DOHH2 (cell line): ENCODE measurements around the gene AKIP1.

Experiments
- H3F3A ChIP-seq: fragments of 200-600 bp; sonication (generic), shearing (Covaris generic); 2 replicates; pipeline ENCODE4 v1.6.0; 2016; ENCODE audit warnings: antibody characterized with exemption, mild to moderate bottlenecking; ENCODE audit not compliant: control insufficient read depth, insufficient read depth
- H3K27ac ChIP-seq: fragments of 200-600 bp; sonication (generic); 2 replicates; pipeline ENCODE4 v1.5.1; 2014; ENCODE audit warnings: low read depth, mild to moderate bottlenecking, low read length, moderate library complexity
- H3K27me3 ChIP-seq: fragments of 200-600 bp; sonication (generic); 2 replicates; pipeline ENCODE4 v1.6.1; 2014; ENCODE audit warnings: mild to moderate bottlenecking, low read length, mixed read lengths; ENCODE audit not compliant: control insufficient read depth
- H3K36me3 ChIP-seq: fragments of 200-600 bp; sonication (generic); 2 replicates; pipeline ENCODE4 v1.6.1; 2014; ENCODE audit warnings: mild to moderate bottlenecking, low read length, moderate library complexity, mixed read lengths; ENCODE audit not compliant: control insufficient read depth
- H3K4me1 ChIP-seq: fragments of 200-600 bp; sonication (generic); 2 replicates; pipeline ENCODE4 v1.6.1; 2014; ENCODE audit warnings: mild to moderate bottlenecking, low read length, mixed read lengths; ENCODE audit not compliant: control insufficient read depth
- H3K4me2 ChIP-seq: fragments of 200-600 bp; sonication (generic); 2 replicates; pipeline ENCODE4 v1.6.0; 2014; ENCODE audit warnings: mild to moderate bottlenecking, low read length, moderate library complexity
- H3K4me3 ChIP-seq: fragments of 200-600 bp; sonication (generic); 2 replicates; pipeline ENCODE4 v1.5.1; 2014; ENCODE audit warnings: mild to moderate bottlenecking, low read length, mixed read lengths
- H3K79me2 ChIP-seq: fragments of 200-600 bp; sonication (generic); 2 replicates; pipeline ENCODE4 v1.6.1; 2014; ENCODE audit warnings: mild to moderate bottlenecking, low read length, mixed read lengths; ENCODE audit not compliant: control insufficient read depth
- H3K9me2 ChIP-seq: fragments of 200-600 bp; sonication (generic); replicated peaks from 2 replicates; pipeline ENCODE4 v1.6.1; 2014; ENCODE audit warnings: mild to moderate bottlenecking, low read length, mixed read lengths; ENCODE audit not compliant: control insufficient read depth
- H3K9me3 ChIP-seq: fragments of 200-600 bp; sonication (generic); 2 replicates; pipeline ENCODE4 v1.6.1; 2014; ENCODE audit warnings: antibody characterized with exemption, low read length, mixed read lengths; ENCODE audit not compliant: control insufficient read depth, insufficient read depth
- H4K20me1 ChIP-seq: fragments of 200-600 bp; sonication (generic); 2 replicates; pipeline ENCODE4 v1.6.0; 2014; ENCODE audit warnings: low read depth, mild to moderate bottlenecking, antibody characterized with exemption, low read length, moderate library complexity; ENCODE audit not compliant: control insufficient read depth, insufficient read depth
- EZH2phosphoT487 ChIP-seq: fragments of 200-600 bp; sonication (generic); IDR thresholded peaks from 2 replicates; pipeline ENCODE4 v1.6.1; 2017; ENCODE audit warnings: borderline replicate concordance, mild to moderate bottlenecking, antibody characterized with exemption, low read length, moderate library complexity, mixed read lengths
- TF ChIP-seq, protein P1 (sequence below): fragments of 200-600 bp; sonication (generic); IDR thresholded peaks from one replicate; pipeline ENCODE4 v1.5.1; 2014; ENCODE audit warnings: antibody characterized with exemption, mild to moderate bottlenecking, low read depth, low read length; ENCODE audit not compliant: poor library complexity, severe bottlenecking

AKIP1 gene

GRCh38 chr11:8871171-8871775, 39.7 kb upstream of the AKIP1 start:
- no peak for TF ChIP-seq EZH2phosphoT487
- TF ChIP-seq, protein P1, sequence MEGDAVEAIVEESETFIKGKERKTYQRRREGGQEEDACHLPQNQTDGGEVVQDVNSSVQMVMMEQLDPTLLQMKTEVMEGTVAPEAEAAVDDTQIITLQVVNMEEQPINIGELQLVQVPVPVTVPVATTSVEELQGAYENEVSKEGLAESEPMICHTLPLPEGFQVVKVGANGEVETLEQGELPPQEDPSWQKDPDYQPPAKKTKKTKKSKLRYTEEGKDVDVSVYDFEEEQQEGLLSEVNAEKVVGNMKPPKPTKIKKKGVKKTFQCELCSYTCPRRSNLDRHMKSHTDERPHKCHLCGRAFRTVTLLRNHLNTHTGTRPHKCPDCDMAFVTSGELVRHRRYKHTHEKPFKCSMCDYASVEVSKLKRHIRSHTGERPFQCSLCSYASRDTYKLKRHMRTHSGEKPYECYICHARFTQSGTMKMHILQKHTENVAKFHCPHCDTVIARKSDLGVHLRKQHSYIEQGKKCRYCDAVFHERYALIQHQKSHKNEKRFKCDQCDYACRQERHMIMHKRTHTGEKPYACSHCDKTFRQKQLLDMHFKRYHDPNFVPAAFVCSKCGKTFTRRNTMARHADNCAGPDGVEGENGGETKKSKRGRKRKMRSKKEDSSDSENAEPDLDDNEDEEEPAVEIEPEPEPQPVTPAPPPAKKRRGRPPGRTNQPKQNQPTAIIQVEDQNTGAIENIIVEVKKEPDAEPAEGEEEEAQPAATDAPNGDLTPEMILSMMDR, result no peak
- H4K20me1 ChIP-seq, result no peaks in the 10 kb centered on the region
- 0 out of 2 replicates have a peak overlapping the region, but pooled peaks have one; percentile 36 for H3K4me3 ChIP-seq
- no peak overlapping the region for H3K27ac ChIP-seq
- peaks cover 10% of the 10 kb centered on the region for H3K4me1 ChIP-seq
- peaks cover 31% of the 10 kb centered on the region for H3K27me3 ChIP-seq
- H3F3A ChIP-seq, result no peaks in the 10 kb centered on the region
- H3K9me3 ChIP-seq, result no peaks in the 10 kb centered on the region
- no peaks in the 10 kb centered on the region for H3K9me2 ChIP-seq
- no peaks in the 10 kb centered on the region for H3K36me3 ChIP-seq
- no peaks in the 10 kb centered on the region for H3K79me2 ChIP-seq
- H3K4me2 ChIP-seq, result peak overlapping the region; percentile 36; the same call in 1 of the 2 replicates

DNA sequence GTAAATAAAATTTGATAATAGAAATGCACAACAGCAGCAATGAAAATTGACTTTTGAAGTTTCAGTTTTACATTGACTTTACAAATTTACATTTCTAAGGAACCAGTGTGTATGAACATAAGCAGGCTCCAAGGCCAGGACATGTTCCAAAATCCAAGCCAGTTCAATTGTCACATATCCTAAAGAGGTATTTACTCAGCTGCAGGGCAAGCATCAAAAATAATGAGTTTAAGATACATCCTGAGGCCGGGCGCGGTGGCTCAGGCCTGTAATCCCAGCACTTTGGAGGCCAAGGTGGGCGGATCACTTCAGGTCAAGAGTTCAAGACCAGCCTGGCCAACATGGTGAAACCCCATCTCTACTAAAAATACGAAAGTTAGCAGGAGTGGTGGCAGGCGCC, 39.0 kb upstream of the AKIP1 start:
- H3K9me2 ChIP-seq, result no peaks in the 10 kb centered on the region
- no peaks in the 10 kb centered on the region for H3K36me3 ChIP-seq
- H3K4me3 ChIP-seq, result no peak overlapping the region
- H3K4me1 ChIP-seq, result peaks cover 10% of the 10 kb centered on the region
- no peaks in the 10 kb centered on the region for H4K20me1 ChIP-seq
- no peaks in the 10 kb centered on the region for H3F3A ChIP-seq
- no peak for TF ChIP-seq EZH2phosphoT487
- TF ChIP-seq, protein P1, result no peak
- peaks cover 31% of the 10 kb centered on the region for H3K27me3 ChIP-seq
- no peak overlapping the region for H3K4me2 ChIP-seq
- no peak overlapping the region for H3K27ac ChIP-seq
- H3K9me3 ChIP-seq, result no peaks in the 10 kb centered on the region
- no peaks in the 10 kb centered on the region for H3K79me2 ChIP-seq

- Histone ChIP-seq H3K36me3 (no peaks in the 10 kb centered on the region), H3K9me2 (no peaks in the 10 kb centered on the region), H3K9me3 (no peaks in the 10 kb centered on the region), H3K4me2 (peak overlapping the region; percentile 46), H3K27me3 (peaks cover 35% of the 10 kb centered on the region), H3K4me3 (peak overlapping the region; percentile 3; the same call in 1 of the 2 replicates), H3F3A (no peaks in the 10 kb centered on the region), H3K4me1 (peaks cover 10% of the 10 kb centered on the region), H3K27ac (no peak overlapping the region), H3K79me2 (no peaks in the 10 kb centered on the region), H4K20me1 (no peaks in the 10 kb centered on the region)
- TF ChIP-seq, protein P1, result no peak
- TF ChIP-seq EZH2phosphoT487, result no peak
Observed at GRCh38 chr11:8873741-8874405, 37.1 kb upstream of the AKIP1 start.
